ENCODE data around the gene AASDH.

GRCh38 chr4:56326363-56326762 lies 60.9 kb downstream of the AASDH start:
- TF ChIP-seq POLR2AphosphoS5 (IDR thresholded peaks at IDR 0.05; ENCODE audit: low read depth, low read length), result no peak
- no peak for TF ChIP-seq POLR2A (IDR thresholded peaks at IDR 0.05; ENCODE audit: low read depth, low read length)
- no peak for TF ChIP-seq TAF1 (IDR thresholded peaks at IDR 0.05; ENCODE audit: low read depth, low read length)

Data from GM12891 (cell line).